ENCODE results near the gene FBXW10.
"Not testable (repeated sequence)": the region's sequence is repeated elsewhere in the genome, so short reads cannot be mapped to it uniquely, and the experiment has no call there.

DNA sequence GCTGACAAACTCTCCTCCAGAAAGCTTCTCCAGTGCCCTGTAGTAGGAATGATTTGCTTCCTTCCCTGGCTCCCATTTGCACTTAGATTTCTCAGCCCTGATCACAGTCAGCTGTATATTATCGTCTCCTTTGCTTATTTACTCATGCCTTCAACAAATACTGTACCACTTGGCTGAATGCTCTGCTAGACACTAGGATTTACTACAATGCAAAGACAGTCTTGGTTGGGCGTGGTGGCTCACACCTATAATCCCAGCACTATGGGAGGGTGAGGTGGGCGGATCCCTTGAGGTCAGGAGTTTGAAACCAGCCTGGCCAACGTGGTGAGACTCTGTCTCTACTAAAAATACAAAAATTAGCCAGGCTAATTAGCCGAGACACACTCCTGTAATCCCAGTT lies 43.0 kb downstream of the FBXW10 start:
- TF ChIP-seq, protein P1, sequence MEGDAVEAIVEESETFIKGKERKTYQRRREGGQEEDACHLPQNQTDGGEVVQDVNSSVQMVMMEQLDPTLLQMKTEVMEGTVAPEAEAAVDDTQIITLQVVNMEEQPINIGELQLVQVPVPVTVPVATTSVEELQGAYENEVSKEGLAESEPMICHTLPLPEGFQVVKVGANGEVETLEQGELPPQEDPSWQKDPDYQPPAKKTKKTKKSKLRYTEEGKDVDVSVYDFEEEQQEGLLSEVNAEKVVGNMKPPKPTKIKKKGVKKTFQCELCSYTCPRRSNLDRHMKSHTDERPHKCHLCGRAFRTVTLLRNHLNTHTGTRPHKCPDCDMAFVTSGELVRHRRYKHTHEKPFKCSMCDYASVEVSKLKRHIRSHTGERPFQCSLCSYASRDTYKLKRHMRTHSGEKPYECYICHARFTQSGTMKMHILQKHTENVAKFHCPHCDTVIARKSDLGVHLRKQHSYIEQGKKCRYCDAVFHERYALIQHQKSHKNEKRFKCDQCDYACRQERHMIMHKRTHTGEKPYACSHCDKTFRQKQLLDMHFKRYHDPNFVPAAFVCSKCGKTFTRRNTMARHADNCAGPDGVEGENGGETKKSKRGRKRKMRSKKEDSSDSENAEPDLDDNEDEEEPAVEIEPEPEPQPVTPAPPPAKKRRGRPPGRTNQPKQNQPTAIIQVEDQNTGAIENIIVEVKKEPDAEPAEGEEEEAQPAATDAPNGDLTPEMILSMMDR (IDR thresholded peaks at IDR 0.05) = not testable (repeated sequence)
- TF ChIP-seq, protein P2, sequence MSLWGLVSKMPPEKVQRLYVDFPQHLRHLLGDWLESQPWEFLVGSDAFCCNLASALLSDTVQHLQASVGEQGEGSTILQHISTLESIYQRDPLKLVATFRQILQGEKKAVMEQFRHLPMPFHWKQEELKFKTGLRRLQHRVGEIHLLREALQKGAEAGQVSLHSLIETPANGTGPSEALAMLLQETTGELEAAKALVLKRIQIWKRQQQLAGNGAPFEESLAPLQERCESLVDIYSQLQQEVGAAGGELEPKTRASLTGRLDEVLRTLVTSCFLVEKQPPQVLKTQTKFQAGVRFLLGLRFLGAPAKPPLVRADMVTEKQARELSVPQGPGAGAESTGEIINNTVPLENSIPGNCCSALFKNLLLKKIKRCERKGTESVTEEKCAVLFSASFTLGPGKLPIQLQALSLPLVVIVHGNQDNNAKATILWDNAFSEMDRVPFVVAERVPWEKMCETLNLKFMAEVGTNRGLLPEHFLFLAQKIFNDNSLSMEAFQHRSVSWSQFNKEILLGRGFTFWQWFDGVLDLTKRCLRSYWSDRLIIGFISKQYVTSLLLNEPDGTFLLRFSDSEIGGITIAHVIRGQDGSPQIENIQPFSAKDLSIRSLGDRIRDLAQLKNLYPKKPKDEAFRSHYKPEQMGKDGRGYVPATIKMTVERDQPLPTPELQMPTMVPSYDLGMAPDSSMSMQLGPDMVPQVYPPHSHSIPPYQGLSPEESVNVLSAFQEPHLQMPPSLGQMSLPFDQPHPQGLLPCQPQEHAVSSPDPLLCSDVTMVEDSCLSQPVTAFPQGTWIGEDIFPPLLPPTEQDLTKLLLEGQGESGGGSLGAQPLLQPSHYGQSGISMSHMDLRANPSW (CRISPR knock-in tag; conservative IDR thresholded peaks at IDR 0.05; ENCODE audit: low read depth) = not testable (repeated sequence)
- TF ChIP-seq, protein P3, sequence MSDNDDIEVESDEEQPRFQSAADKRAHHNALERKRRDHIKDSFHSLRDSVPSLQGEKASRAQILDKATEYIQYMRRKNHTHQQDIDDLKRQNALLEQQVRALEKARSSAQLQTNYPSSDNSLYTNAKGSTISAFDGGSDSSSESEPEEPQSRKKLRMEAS (CRISPR knock-in tag; IDR thresholded peaks at IDR 0.05) = not testable (repeated sequence)
- not testable (repeated sequence) for TF ChIP-seq TEAD1 (CRISPR knock-in tag; IDR thresholded peaks at IDR 0.05); FOXJ3 (CRISPR knock-in tag; IDR thresholded peaks at IDR 0.05; ENCODE audit: borderline replicate concordance); NR3C1 (CRISPR knock-in tag; conservative IDR thresholded peaks at IDR 0.05; ENCODE audit: low read depth); ESRRA (CRISPR knock-in tag; IDR thresholded peaks at IDR 0.05; ENCODE audit: borderline replicate concordance); ZNF138 (CRISPR knock-in tag; conservative IDR thresholded peaks at IDR 0.05); PRRX2 (CRISPR knock-in tag; IDR thresholded peaks at IDR 0.05); NR2C2 (CRISPR knock-in tag; IDR thresholded peaks at IDR 0.05); MYBL2 (CRISPR knock-in tag; IDR thresholded peaks at IDR 0.05); SP1 (CRISPR knock-in tag; conservative IDR thresholded peaks at IDR 0.05); NFYB (CRISPR knock-in tag; conservative IDR thresholded peaks at IDR 0.05; ENCODE audit: low read depth)
- TF ChIP-seq, protein P4, sequence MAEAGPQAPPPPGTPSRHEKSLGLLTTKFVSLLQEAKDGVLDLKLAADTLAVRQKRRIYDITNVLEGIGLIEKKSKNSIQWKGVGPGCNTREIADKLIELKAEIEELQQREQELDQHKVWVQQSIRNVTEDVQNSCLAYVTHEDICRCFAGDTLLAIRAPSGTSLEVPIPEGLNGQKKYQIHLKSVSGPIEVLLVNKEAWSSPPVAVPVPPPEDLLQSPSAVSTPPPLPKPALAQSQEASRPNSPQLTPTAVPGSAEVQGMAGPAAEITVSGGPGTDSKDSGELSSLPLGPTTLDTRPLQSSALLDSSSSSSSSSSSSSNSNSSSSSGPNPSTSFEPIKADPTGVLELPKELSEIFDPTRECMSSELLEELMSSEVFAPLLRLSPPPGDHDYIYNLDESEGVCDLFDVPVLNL (CRISPR knock-in tag; IDR thresholded peaks at IDR 0.05; ENCODE audit: borderline replicate concordance, low read depth) = not testable (repeated sequence)
